Esophagus muscularis mucosa (tissue), 4 donors: ENCODE data around the gene HS3ST3A1. TPM values are rescaled to one million over a fixed set of nuclear protein-coding genes. Genes with fewer than 3 reads are reported as not detected.

ENCODE experiments used
- DNase-seq: peaks from one replicate; pipeline ENCODE4 v3.0.0-alpha.2; 2017; ENCODE audit errors: extremely low spot score
- H3K27ac ChIP-seq, 4 donors: fragments of 200-600 bp; sonication (generic); replicated peaks in 1 of 4; 1 replicate in 3 of 4; 2 replicates in 1 of 4; pipeline ENCODE4 v1.5.1; 2016 to 2019; ENCODE audit warnings: mild to moderate bottlenecking in 1 of 4
- H3K27me3 ChIP-seq, 4 donors: fragments of 200-600 bp; sonication (generic); one replicate each; pipeline versions ENCODE4 v1.5.1 to v1.6.0; 2016 to 2019
- H3K36me3 ChIP-seq, 4 donors: fragments of 200-600 bp; sonication (generic); one replicate each; pipeline ENCODE4 v1.5.1; 2016 to 2019
- H3K4me1 ChIP-seq, 4 donors: fragments of 200-600 bp; sonication (generic); one replicate each; pipeline ENCODE4 v1.5.1; 2016 to 2019
- H3K4me3 ChIP-seq, 4 donors: fragments of 200-600 bp; sonication (generic); 1 replicate in 2 of 4; 2 replicates in 2 of 4; pipeline ENCODE4 v1.5.1; 2016 to 2019; ENCODE audit warnings: mild to moderate bottlenecking in 4 of 4, moderate library complexity in 1 of 4
- H3K9me3 ChIP-seq, 4 donors: fragments of 200-600 bp; sonication (generic); 1 replicate in 3 of 4; 2 replicates in 1 of 4; pipeline ENCODE4 v1.5.1; 2016 to 2019
- CTCF ChIP-seq, 3 experiments: fragments of 200-600 bp in 2 of 3; fragments of 450-650 bp in 1 of 3; sonication (generic) in 2 of 3; IDR thresholded peaks; one replicate each; pipeline ENCODE4 v1.5.1; 2017 to 2019; ENCODE audit warnings: antibody characterized with exemption in 3 of 3, mild to moderate bottlenecking in 2 of 3, moderate library complexity in 1 of 3
- EP300 ChIP-seq: sonication (generic); formaldehyde crosslinking; IDR thresholded peaks from one replicate; pipeline ENCODE4 v1.6.1; 2017; ENCODE audit warnings: antibody characterized with exemption
- POLR2A ChIP-seq: fragments of 450-650 bp; IDR thresholded peaks from one replicate; pipeline ENCODE4 v1.6.1; 2017; ENCODE audit warnings: antibody characterized with exemption, moderate library complexity, mild to moderate bottlenecking, low read depth
- POLR2AphosphoS5 ChIP-seq, 2 donors: sonication (generic); formaldehyde crosslinking; IDR thresholded peaks; one replicate each; pipeline ENCODE4 v1.6.1; 2017; ENCODE audit warnings: antibody characterized with exemption in 2 of 2
- WGBS: methylation state at CpG from one replicate; pipeline ENCODE4 v1.1.5; 2018; 5-methylcytosine and 5-hydroxymethylcytosine counted together
- intact Hi-C: fragments of 100-400 bp; cut with DNase I; formaldehyde crosslinking; loops from one replicate; pipeline ENCODE4 v1.15.1; 2023
- total RNA-seq, 4 donors: library from RNA; depleted of rRNA; stranded (reverse); fragments of >200 nt; gene quantifications; one replicate each; pipeline versions ENCODE4 v1.1.0 to v1.2.1, GENCODE V29; 2016

HS3ST3A1 gene
- total RNA-seq, 4 donors from 2014 or later = 5.7 to 10.4 (median 7.7) TPM

- WGBS = 79% methylated on average over 6 of the region's 6 CpGs
- H3K27me3 ChIP-seq = no peaks in the 10 kb centered on the region
- H3K27ac ChIP-seq = no peak overlapping the region
- no peak for TF ChIP-seq POLR2A
- TF ChIP-seq CTCF (IDR thresholded peaks at IDR 0.05) = no peak
- TF ChIP-seq POLR2AphosphoS5 (IDR thresholded peaks at IDR 0.05) = no peak
- no peak for TF ChIP-seq EP300
- H3K9me3 ChIP-seq = no peaks in the 10 kb centered on the region
- H3K4me3 ChIP-seq = no peak overlapping the region
- no peaks in the 10 kb centered on the region for H3K4me1 ChIP-seq
- DNase-seq = no peak
- intact Hi-C loops = no loop called here
- H3K36me3 ChIP-seq = no peaks in the 10 kb centered on the region
Observed at GRCh38 chr17:13520899-13521572, 80.7 kb downstream of the HS3ST3A1 start.

- Histone ChIP-seq H3K4me3 (no peak overlapping the region), H3K27ac (no peak overlapping the region), H3K4me1 (no peaks in the 10 kb centered on the region), H3K27me3 (no peaks in the 10 kb centered on the region), H3K9me3 (peaks cover 0 to 5% (median 0%) of the 10 kb centered on the region in 4 donors), H3K36me3 (no peaks in the 10 kb centered on the region)
- no peak for DNase-seq
- WGBS = 67% methylated on average over 2 of the region's 2 CpGs
- intact Hi-C loops = no loop called here
- no peak for TF ChIP-seq POLR2A
- TF ChIP-seq POLR2AphosphoS5 (IDR thresholded peaks at IDR 0.05) = no peak
- no peak for TF ChIP-seq EP300
- no peak for TF ChIP-seq CTCF (IDR thresholded peaks at IDR 0.05)
Observed at GRCh38 chr17:13518261-13519000, 83.3 kb downstream of the HS3ST3A1 start.

- H3K9me3 ChIP-seq = peaks cover 0 to 5% (median 0%) of the 10 kb centered on the region in 4 donors
- no peak for TF ChIP-seq POLR2A
- TF ChIP-seq CTCF (IDR thresholded peaks at IDR 0.05) = no peak
- TF ChIP-seq EP300 = no peak
- TF ChIP-seq POLR2AphosphoS5 (IDR thresholded peaks at IDR 0.05) = no peak
- peak overlapping the region in 2 of 4 donors; percentile 2 for H3K27ac ChIP-seq
- H3K4me3 ChIP-seq = no peak overlapping the region
- intact Hi-C loops = no loop called here
- peaks cover 0 to 9% (median 1%) of the 10 kb centered on the region in 4 donors for H3K4me1 ChIP-seq
- no peak for DNase-seq
- WGBS = 59% methylated on average over 8 of the region's 8 CpGs
- peaks cover 0 to 5% (median 1%) of the 10 kb centered on the region in 4 donors for H3K27me3 ChIP-seq
- no peaks in the 10 kb centered on the region for H3K36me3 ChIP-seq
Observed at GRCh38 chr17:13513039-13513405, 88.7 kb downstream of the HS3ST3A1 start.

GRCh38 chr17:13510062-13510461 is 91.7 kb downstream of the HS3ST3A1 start:
- intact Hi-C loops = no loop called here
- no peaks in the 10 kb centered on the region for H3K36me3 ChIP-seq
- H3K4me1 ChIP-seq = peaks cover 0 to 9% (median 1%) of the 10 kb centered on the region in 4 donors
- peaks cover 0 to 5% (median 1%) of the 10 kb centered on the region in 4 donors for H3K27me3 ChIP-seq
- WGBS = 15% methylated on average over 6 of the region's 6 CpGs
- peak overlapping the region in 3 of 4 donors; percentile 1 to 52 (median 41) for H3K27ac ChIP-seq
- H3K4me3 ChIP-seq = no peak overlapping the region
- DNase-seq = no peak
- TF ChIP-seq POLR2A = no peak
- no peak for TF ChIP-seq EP300
- no peak for TF ChIP-seq CTCF (IDR thresholded peaks at IDR 0.05)
- TF ChIP-seq POLR2AphosphoS5 (IDR thresholded peaks at IDR 0.05) = no peak
- no peaks in the 10 kb centered on the region for H3K9me3 ChIP-seq
